ENCODE results near the gene NACA2. TPM values are rescaled to one million over a fixed set of nuclear protein-coding genes. Genes with fewer than 3 reads are reported as not detected.
"Not testable (repeated sequence)": the region's sequence is repeated elsewhere in the genome, so short reads cannot be mapped to it uniquely, and the experiment has no call there.

NACA2 gene
- total RNA-seq, 3 donors from 2014 or later = not detected

DNA sequence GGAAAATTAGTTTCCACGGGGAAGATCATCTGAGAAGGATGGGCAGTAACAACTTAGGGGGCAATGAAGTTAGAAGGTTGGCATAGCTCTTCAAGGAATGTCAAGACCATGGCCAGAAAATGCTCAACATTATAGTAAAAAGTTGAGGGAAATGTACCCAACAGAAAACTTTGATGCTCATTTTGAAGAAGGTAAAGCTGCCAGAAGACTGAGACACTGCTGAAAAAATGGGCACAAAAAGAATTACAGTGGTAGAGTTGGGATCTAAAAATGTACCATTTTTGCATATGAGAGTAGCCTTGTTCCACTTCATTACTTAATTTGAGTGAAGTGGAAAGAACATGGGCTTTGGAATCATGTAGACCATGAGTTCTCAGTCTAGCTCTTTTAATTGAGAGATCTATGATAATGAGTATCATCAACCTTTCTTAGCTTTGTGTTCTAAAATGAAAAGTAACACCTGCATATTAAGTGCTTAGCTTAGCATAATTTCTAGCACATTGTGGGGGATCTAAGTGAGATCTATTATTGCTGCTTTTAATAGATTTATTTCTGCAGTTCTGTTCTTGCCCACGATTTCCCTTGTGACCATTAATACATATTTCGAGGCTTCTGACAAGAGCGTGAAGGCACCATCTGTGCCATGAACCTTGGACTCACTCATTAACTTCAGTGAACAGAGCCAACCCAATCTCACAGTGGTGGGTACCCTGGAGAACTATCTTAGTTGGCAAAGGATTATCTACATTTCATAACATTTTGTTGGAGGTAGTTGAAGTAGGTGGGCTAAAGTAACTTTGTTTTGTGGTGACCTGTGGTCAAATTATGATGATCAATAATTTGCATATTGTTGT, 3.0 kb downstream of the NACA2 start:
- no peak overlapping the region for H3K4me3 ChIP-seq
- no peaks in the 10 kb centered on the region for H3K36me3 ChIP-seq
- no peak overlapping the region for H3K27ac ChIP-seq
- H3K9me3 ChIP-seq = no peaks in the 10 kb centered on the region
- intact Hi-C loops (cut with DNase I; ENCODE audit: low total_unique reads) = no loop called here
- no peak for DNase-seq (ENCODE audit: low spot score in 2 of 2)
- TF ChIP-seq POLR2AphosphoS5 (IDR thresholded peaks at IDR 0.05) = no peak
- TF ChIP-seq, protein P1, sequence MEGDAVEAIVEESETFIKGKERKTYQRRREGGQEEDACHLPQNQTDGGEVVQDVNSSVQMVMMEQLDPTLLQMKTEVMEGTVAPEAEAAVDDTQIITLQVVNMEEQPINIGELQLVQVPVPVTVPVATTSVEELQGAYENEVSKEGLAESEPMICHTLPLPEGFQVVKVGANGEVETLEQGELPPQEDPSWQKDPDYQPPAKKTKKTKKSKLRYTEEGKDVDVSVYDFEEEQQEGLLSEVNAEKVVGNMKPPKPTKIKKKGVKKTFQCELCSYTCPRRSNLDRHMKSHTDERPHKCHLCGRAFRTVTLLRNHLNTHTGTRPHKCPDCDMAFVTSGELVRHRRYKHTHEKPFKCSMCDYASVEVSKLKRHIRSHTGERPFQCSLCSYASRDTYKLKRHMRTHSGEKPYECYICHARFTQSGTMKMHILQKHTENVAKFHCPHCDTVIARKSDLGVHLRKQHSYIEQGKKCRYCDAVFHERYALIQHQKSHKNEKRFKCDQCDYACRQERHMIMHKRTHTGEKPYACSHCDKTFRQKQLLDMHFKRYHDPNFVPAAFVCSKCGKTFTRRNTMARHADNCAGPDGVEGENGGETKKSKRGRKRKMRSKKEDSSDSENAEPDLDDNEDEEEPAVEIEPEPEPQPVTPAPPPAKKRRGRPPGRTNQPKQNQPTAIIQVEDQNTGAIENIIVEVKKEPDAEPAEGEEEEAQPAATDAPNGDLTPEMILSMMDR (IDR thresholded peaks at IDR 0.05) = no peak
- TF ChIP-seq POLR2A (IDR thresholded peaks at IDR 0.05) = no peak
- H3K4me1 ChIP-seq = no peaks in the 10 kb centered on the region
- H3K27me3 ChIP-seq = no peaks in the 10 kb centered on the region

GRCh38 chr17:61587242-61587641, 3.8 kb downstream of the NACA2 start:
- TF ChIP-seq, protein P1 (IDR thresholded peaks at IDR 0.05) = no peak
- TF ChIP-seq POLR2A (IDR thresholded peaks at IDR 0.05) = no peak
- TF ChIP-seq POLR2AphosphoS5 (IDR thresholded peaks at IDR 0.05) = no peak
- no peaks in the 10 kb centered on the region for H3K36me3 ChIP-seq
- H3K4me3 ChIP-seq = no peak overlapping the region
- no peaks in the 10 kb centered on the region for H3K4me1 ChIP-seq
- no peak overlapping the region for H3K27ac ChIP-seq
- no peak for DNase-seq (ENCODE audit: low spot score in 2 of 2)
- no peaks in the 10 kb centered on the region for H3K27me3 ChIP-seq
- no peaks in the 10 kb centered on the region for H3K9me3 ChIP-seq
- intact Hi-C loops (cut with DNase I; ENCODE audit: low total_unique reads) = no loop called here

DNA sequence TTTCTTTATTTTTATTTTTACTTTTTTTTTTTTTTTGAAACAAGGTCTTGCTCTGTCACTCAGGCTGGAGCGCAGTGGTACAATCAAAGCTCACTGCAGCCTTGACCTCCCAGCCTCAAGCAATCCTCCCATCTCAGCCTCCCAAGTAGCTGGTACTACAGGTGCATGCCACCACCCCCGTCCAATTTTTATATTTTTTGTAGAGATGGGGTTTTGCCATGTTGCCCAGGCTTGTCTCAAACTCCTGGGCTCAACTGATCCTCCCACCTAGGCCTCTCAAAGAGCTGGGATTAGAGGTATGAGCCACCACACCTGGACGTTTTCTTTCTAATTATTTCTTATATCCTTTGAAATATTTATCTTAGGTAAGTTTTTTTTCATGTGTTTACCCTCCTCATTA, 4.4 kb downstream of the NACA2 start:
- intact Hi-C loops (cut with DNase I; ENCODE audit: low total_unique reads); H3K36me3 ChIP-seq; DNase-seq (ENCODE audit: low spot score in 2 of 2); H3K4me3 ChIP-seq; H3K27me3 ChIP-seq; H3K4me1 ChIP-seq; H3K27ac ChIP-seq; H3K9me3 ChIP-seq: not testable (repeated sequence)

DNA sequence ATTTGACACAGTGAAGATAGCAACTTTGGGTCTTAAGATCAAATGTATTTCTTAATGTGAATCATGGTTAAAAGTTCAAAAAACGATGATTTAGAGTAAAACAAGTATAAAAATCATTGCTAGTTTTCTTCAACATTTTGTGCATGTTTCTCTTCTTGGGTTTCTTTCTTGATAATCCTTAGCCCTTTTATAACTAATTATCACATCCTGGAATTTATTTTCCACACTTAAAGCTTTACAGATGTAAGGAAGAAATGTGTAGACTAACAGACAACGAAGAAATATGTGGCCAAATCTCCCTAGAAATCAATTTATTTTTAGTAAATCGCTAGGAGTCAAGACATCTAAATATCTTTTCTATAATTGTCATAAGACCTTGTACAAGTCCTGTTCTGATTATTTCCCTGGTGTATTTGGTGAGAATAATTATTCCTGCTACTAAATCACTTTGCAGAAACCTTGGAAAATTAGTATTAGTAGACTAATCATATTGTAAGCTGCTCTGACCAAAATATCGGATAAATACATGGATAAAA, 4.9 kb downstream of the NACA2 start:
- Histone ChIP-seq H3K4me3 (no peak overlapping the region), H3K36me3 (no peaks in the 10 kb centered on the region), H3K27ac (no peak overlapping the region), H3K27me3 (no peaks in the 10 kb centered on the region), H3K4me1 (no peaks in the 10 kb centered on the region), H3K9me3 (no peaks in the 10 kb centered on the region)
- no peak for DNase-seq (ENCODE audit: low spot score in 2 of 2)
- intact Hi-C loops (cut with DNase I; ENCODE audit: low total_unique reads) = no loop called here
- no peak for TF ChIP-seq POLR2AphosphoS5 (IDR thresholded peaks at IDR 0.05)
- TF ChIP-seq POLR2A (IDR thresholded peaks at IDR 0.05) = no peak
- TF ChIP-seq, protein P1 (IDR thresholded peaks at IDR 0.05) = no peak

DNA sequence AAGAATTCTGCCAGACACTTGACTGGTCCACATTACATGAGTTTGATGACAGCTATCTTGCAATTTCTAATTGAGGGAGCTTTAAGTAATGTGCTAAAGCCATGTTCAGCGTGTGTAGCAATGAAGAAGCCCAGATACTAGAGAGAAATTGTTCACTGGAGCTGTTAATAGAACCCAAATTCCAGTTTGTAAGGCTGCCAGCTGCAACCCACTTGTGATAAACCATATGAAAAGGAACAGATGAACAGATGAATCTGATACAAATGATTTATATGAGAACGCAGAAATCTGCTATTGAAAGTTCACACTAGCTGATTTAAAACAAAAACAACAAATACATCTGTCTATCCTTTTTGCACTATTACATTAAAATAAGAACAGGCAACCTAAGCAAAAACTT, 6.2 kb downstream of the NACA2 start:
- H3K27ac ChIP-seq = no peak overlapping the region
- no peak for DNase-seq (ENCODE audit: low spot score in 2 of 2)
- no peaks in the 10 kb centered on the region for H3K27me3 ChIP-seq
- no peak overlapping the region for H3K4me3 ChIP-seq
- intact Hi-C loops (cut with DNase I; ENCODE audit: low total_unique reads) = no loop called here
- no peaks in the 10 kb centered on the region for H3K4me1 ChIP-seq
- no peaks in the 10 kb centered on the region for H3K36me3 ChIP-seq
- no peak for TF ChIP-seq POLR2A (IDR thresholded peaks at IDR 0.05)
- no peak for TF ChIP-seq POLR2AphosphoS5 (IDR thresholded peaks at IDR 0.05)
- TF ChIP-seq, protein P1 (IDR thresholded peaks at IDR 0.05) = no peak
- H3K9me3 ChIP-seq = no peaks in the 10 kb centered on the region
